ENCODE measurements around the gene GUCA2B. TPM values are rescaled to one million over a fixed set of nuclear protein-coding genes. Genes with fewer than 3 reads are reported as not detected.

Gene GUCA2B
- total and polyA plus RNA-seq, 12 donors, result not detected

DNA sequence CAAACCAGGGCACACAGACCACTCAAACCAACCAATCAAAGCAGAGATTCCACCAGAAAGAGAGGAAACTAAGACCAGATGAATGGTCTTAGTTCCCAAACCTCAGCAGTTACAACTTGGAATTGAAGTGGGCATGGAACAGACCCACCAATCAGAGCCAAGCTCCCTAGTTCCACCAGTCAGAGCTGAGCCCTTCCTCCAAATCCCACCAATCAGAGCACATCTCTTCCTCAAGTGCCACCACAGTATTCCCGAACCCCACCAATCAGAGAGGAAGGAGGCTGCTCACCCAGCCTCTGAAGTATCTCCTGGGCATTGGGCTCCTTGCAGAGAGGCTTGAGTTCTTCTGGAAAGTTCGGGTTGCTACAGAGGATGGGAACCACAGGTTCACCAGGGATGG is 9.9 kb downstream of the GUCA2B start:
- Histone ChIP-seq H3K9me3 (replicated peaks in 1 of 3) (peaks cover 0 to 11% (median 0%) of the 10 kb centered on the region in 3 donors), H3K27ac (no peak overlapping the region), H3K4me1 (replicated peaks in 1 of 2) (peaks cover 0 to 4% of the 10 kb centered on the region in 2 donors), H3K4me3 (no peak overlapping the region), H3K27me3 (no peaks in the 10 kb centered on the region), H3K36me3 (replicated peaks in 1 of 2) (no peaks in the 10 kb centered on the region)
- DNase-seq, result no peak
- no peak for TF ChIP-seq POLR2A (IDR thresholded peaks at IDR 0.05)
- TF ChIP-seq, protein P1, sequence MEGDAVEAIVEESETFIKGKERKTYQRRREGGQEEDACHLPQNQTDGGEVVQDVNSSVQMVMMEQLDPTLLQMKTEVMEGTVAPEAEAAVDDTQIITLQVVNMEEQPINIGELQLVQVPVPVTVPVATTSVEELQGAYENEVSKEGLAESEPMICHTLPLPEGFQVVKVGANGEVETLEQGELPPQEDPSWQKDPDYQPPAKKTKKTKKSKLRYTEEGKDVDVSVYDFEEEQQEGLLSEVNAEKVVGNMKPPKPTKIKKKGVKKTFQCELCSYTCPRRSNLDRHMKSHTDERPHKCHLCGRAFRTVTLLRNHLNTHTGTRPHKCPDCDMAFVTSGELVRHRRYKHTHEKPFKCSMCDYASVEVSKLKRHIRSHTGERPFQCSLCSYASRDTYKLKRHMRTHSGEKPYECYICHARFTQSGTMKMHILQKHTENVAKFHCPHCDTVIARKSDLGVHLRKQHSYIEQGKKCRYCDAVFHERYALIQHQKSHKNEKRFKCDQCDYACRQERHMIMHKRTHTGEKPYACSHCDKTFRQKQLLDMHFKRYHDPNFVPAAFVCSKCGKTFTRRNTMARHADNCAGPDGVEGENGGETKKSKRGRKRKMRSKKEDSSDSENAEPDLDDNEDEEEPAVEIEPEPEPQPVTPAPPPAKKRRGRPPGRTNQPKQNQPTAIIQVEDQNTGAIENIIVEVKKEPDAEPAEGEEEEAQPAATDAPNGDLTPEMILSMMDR (IDR thresholded peaks at IDR 0.05), result no peak
- 94 to 100% (median 95%) methylated on average over 1 to 2 of the region's 2 CpGs for WGBS, 4 donors
- intact Hi-C loops (cut with DNase I), result no loop called here

GRCh38 chr1:42163536-42164503 is 10.6 kb downstream of the GUCA2B start:
- DNase-seq, result no peak
- whole genome bisulfite sequencing, 4 donors, result 85 to 90% (median 87%) methylated on average over 10 to 16 of the region's 16 CpGs

GRCh38 chr1:42164551-42165420 is 11.6 kb downstream of the GUCA2B start, which contains the start of gene GUCA2A:
Gene GUCA2A, minus strand, starts transcription at chr1:42164745. Its CDS starts 33 bp downstream, at chr1:42164712.
- intact Hi-C loops (cut with DNase I), result no loop called here
- Histone ChIP-seq H3K27ac (peak within 1 kb of the TSS in 1 of 5 donors; percentile 55), H3K36me3 (replicated peaks in 1 of 2) (no peaks in the 10 kb centered on the region), H3K9me3 (replicated peaks in 1 of 3) (peaks cover 0 to 11% (median 0%) of the 10 kb centered on the region in 3 donors), H3K4me1 (replicated peaks in 1 of 2) (peaks cover 0 to 4% of the 10 kb centered on the region in 2 donors), H3K4me3 (no peak within 1 kb of the TSS), H3K27me3 (no peaks in the 10 kb centered on the region)
- no peak for TF ChIP-seq POLR2A (IDR thresholded peaks at IDR 0.05)
- TF ChIP-seq, protein P1 (IDR thresholded peaks at IDR 0.05), result no peak
- DNase-seq, result no peak
- 79 to 83% (median 81%) methylated on average over 16 to 24 of the region's 24 CpGs for WGBS, 4 donors

More at GRCh38 chr1:42163536-42164503, 10.6 kb downstream of the GUCA2B start:
- Histone ChIP-seq H3K9me3 (replicated peaks in 1 of 3) (peaks cover 0 to 11% (median 0%) of the 10 kb centered on the region in 3 donors), H3K27ac (no peak overlapping the region), H3K4me3 (no peak overlapping the region), H3K27me3 (no peaks in the 10 kb centered on the region), H3K36me3 (replicated peaks in 1 of 2) (no peaks in the 10 kb centered on the region), H3K4me1 (replicated peaks in 1 of 2) (peaks cover 0 to 4% of the 10 kb centered on the region in 2 donors)
- no peak for TF ChIP-seq POLR2A (IDR thresholded peaks at IDR 0.05)
- TF ChIP-seq, protein P1 (IDR thresholded peaks at IDR 0.05), result no peak
- intact Hi-C loops (cut with DNase I), result no loop called here

Data from adrenal gland (tissue), 12 donors.